GM21825 (cell line): ENCODE data around the gene OPTN.
"Not testable (repeated sequence)": the region's sequence is repeated elsewhere in the genome, so short reads cannot be mapped to it uniquely, and the experiment has no call there.

ENCODE experiments used
- ATAC-seq: cut with Tn5 transposase; IDR thresholded peaks from one replicate; pipeline ENCODE4 v1.9.1; 2021; ENCODE audit warnings: mild to moderate bottlenecking, moderate library complexity; ENCODE audit not compliant: unreplicated experiment

OPTN gene

DNA sequence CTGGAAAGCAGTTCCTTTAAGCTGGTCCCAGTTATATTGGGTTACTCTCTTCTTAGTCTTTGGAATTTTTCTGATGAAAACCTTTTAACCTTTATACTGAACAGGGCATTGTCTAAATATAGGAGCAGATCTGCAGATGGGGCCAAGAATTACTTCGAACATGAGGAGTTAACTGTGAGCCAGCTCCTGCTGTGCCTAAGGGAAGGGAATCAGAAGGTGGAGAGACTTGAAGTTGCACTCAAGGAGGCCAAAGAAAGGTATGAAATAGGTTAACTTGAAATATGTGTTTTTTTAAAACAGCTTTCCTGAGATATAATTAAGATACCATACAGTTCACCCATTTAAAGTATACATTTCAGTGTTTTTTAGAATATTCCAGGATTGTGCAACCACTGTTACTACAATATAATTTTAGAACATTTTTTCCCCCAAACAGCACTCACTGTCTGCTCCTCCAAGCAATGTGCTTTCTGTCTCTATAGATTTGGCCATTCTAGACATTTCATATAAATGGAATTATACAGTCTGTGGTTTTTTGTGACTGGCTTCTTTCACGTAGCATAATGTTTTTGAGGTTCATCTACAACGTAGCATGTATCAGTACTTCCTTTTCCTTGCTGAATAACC lies 18.9 kb downstream of the OPTN start:
- no peak for ATAC-seq

- no peak for ATAC-seq
These were observed 21.0 kb downstream of the OPTN start for GRCh38 chr10:13120786-13121499.

DNA sequence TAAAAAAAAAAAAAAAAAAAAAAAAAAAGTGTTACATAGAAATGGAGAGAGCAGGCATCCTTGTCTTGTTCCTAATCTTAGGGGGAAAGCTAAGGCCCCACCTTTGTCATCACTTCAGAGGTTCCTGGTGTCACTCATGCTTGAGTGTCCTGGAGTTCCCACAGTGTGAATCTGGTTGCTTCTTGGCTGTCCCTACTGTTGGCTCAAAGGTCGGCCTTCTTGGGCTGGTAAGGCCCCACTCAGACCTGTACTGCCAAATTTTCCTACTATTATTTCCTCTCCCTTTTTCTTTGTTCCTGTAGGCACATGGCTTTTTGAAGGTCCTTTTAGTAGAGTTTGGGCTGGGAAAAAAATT lies 21.5 kb downstream of the OPTN start:
- ATAC-seq = no peak

GRCh38 chr10:13136651-13137050 lies 36.7 kb downstream of the OPTN start:
- ATAC-seq = no peak

- ATAC-seq = no peak
These were observed 39.2 kb downstream of the OPTN start for GRCh38 chr10:13139150-13139549.

DNA sequence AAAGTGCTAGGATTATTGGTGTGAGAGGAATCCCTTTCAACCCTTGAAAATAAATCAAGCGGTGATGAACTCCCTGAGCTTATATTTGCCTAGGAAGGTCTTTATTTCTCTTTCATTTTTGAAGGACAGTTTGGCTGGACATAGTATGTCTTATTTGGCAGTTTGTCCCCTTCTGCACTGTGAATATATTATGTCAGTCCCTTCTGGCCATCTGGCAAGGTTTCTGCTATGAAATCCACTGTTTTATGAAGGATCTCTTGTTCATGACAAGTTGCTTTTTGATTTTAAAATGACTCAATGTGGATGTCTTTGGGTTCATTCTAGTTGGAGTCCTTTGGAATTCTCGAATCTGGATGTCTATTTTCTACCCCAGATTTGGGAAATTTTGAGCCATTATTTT lies 39.7 kb downstream of the OPTN start:
- ATAC-seq = no peak

DNA sequence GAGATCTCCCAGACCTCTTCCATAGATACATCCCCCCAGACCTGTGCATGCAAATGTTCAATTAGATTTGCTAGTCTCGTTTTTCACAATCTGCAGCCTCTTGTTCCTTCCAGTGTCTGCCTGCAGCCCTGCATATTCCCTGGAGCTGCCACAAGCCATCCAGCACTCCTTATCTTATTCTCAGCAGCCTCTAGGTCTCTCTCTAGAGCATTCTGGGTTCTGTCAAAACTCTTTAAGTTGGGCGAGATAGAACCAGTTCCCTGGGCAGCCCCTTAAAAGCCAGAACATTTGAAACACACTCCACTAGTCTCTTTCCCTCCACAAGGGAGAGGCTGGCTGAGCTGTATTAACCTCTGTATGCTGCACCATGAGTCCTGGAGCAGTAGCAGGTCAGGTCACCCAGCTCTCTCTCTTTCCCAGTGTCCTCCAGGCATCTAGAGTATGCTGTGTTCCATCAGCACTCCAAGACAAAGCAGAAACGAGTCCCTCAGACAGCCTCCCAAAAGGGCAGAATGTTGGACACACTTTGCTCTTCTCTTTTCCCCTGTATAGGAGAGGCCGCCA lies 40.7 kb downstream of the OPTN start:
- no peak for ATAC-seq

- ATAC-seq = no peak
These were observed 43.8 kb downstream of the OPTN start for GRCh38 chr10:13143766-13144165.

DNA sequence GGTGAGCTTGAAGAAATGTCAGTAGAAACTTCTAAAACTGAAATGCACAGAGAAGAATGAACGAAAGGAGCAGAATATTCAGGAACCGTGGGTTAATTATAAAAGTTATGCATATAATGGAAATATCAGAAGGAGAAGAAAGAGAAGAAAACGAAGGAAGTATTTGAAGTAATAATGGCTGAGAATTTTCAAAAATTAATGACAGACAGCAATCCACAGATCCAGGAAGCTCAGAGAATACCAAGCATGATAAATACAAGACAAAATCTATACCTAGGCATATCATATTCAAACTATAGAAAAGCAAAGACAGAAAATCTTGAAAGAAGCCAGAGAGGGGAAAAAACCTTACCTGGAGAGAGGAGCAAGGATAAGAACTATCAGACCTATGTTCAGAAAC lies 44.9 kb downstream of the OPTN start:
- ATAC-seq = no peak

GRCh38 chr10:13146379-13146778 lies 46.4 kb downstream of the OPTN start:
- no peak for ATAC-seq

DNA sequence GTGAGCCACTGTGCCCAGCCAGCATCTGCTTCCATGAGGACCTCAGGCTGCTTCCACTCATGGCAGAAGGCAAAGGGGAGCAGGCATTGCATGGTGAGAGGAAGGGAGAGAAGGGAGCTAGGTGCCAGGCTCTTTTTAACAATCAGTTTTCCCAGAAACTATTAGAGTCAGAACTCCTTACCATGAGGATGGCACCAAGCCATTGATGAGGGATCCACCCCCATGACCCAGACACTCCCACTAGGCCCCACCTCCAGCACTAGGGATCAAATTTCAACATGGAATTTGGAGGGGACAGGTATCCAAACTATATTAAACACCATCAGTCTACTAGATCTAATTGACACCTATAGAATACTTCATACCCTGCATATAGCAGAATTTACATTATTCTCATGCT lies 47.2 kb downstream of the OPTN start:
- ATAC-seq = no peak

GRCh38 chr10:13152296-13152695 lies 52.3 kb downstream of the OPTN start:
- ATAC-seq = no peak

DNA sequence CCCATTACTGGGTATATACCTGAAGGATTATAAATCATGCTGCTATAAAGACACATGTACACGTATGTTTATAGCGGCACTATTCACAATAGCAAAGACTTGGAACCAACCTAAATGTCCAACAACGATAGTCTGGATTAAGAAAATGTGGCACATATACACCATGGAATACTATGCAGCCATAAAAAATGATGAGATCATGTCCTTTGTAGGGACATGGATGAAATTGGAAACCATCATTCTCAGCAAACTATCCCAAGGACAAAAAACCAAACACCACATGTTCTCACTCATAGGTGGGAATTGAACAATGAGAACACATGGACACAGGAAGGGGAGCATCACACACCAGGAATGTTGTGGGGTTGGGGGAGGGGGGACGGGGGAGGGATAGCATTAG lies 55.9 kb downstream of the OPTN start:
- not testable (repeated sequence) for ATAC-seq

GRCh38 chr10:13158401-13158800 lies 58.4 kb downstream of the OPTN start:
- no peak for ATAC-seq

- ATAC-seq = peak; percentile 100
These were observed 61.2 kb downstream of the OPTN start, which contains the start of gene MCM10 for GRCh38 chr10:13160934-13161856. Gene MCM10, plus strand, starts transcription at chr10:13161558. Its CDS starts 2,645 bp downstream, at chr10:13164203.

GRCh38 chr10:13161857-13162271 lies 61.9 kb downstream of the OPTN start:
- ATAC-seq = no peak

GRCh38 chr10:13163859-13164258 lies 63.9 kb downstream of the OPTN start:
- no peak for ATAC-seq

DNA sequence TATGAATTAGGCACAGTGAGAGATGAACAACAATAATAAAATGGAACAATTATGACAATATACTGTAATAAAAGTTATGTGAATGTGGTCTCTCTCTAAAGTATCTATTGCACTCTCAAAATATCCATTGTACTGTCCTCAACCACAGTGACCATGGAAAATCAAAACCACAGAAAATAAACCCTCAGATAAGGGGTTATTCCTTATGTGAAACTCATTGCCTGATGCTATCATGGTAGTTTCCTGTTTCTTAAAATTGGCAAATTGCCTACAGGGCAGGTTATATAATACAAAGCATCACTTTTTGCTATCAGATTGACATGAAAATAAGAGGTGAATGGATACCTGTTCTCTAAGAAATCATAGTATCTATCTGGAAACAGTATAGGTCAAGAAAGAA lies 65.2 kb downstream of the OPTN start:
- no peak for ATAC-seq

GRCh38 chr10:13167568-13167967 lies 67.6 kb downstream of the OPTN start:
- no peak for ATAC-seq

- no peak for ATAC-seq
These were observed 68.8 kb downstream of the OPTN start for GRCh38 chr10:13168781-13169180.

DNA sequence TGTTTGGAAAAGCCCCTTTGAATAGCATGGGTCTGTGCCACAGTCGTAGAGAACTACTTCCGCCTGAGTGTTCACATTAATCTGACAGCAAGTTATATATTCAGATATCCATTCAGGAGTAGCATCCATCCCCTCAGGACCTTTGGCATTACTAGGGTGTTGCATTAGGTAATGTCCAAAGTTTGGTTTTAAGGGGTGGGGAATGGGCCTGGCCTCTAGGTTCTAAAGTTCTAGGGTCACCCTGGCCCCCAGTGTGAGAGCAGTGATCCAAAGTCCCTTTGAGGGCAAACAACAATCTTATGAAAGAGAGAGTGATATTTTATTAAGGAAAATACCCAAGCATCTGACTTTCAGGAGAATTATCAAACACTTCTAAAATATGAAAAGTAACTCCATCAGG lies 73.7 kb downstream of the OPTN start:
- no peak for ATAC-seq
